Spleen (tissue), 7 donors: ENCODE results near the gene CDIPT.

Source experiments
- CTCF ChIP-seq, 11 experiments: fragments of 200-600 bp in 7 of 11; fragments of 450-650 bp in 4 of 11; sonication (generic) in 4 of 11; IDR thresholded peaks in 8 of 11; conservative IDR thresholded peaks in 3 of 11; 1 replicate in 7 of 11; 2 replicates in 4 of 11; pipeline versions ENCODE4 v1.4.0 to v1.8.0; 2016 to 2021; ENCODE audit warnings: antibody characterized with exemption in 11 of 11, inconsistent platforms in 4 of 11, mild to moderate bottlenecking in 1 of 11
- POLR2A ChIP-seq, 3 donors: fragments of 450-650 bp; IDR thresholded peaks; one replicate each; pipeline ENCODE4 v1.5.1; 2017; ENCODE audit warnings: antibody characterized with exemption in 3 of 3, mild to moderate bottlenecking in 1 of 3
- POLR2AphosphoS5 ChIP-seq, 3 donors: sonication (generic); formaldehyde crosslinking; IDR thresholded peaks; one replicate each; pipeline ENCODE4 v1.5.1; 2017; ENCODE audit warnings: antibody characterized with exemption in 3 of 3
- donor health status: DM: no; HTN: no; CAD: no; lungs with moderate emphysema.
- donor health status: DM: no; HTN: no; CAD: no.
- donor health status: DM: no; HTN: no; CAD: no.

GRCh38 chr16:29809031-29809747 lies 53.8 kb downstream of the CDIPT start:
- TF ChIP-seq CTCF (IDR thresholded peaks at IDR 0.05 in 8 of 11, conservative IDR thresholded peaks at IDR 0.05 in 3 of 11) (no peak), POLR2AphosphoS5 (IDR thresholded peaks at IDR 0.05) (peak in 1 of 3 donors; percentile 36), POLR2A (IDR thresholded peaks at IDR 0.05) (no peak)
